Liver (tissue), 3 donors: ENCODE data around the gene PTPMT1.

Source experiments
- CTCF ChIP-seq: fragments of 150-350 bp; IDR thresholded peaks from 2 replicates; pipeline ENCODE4 v1.5.1; 2017; ENCODE audit warnings: improper control_type of control experiment, low read depth, low read length; ENCODE audit not compliant: missing input control
- FOXA1 ChIP-seq: IDR thresholded peaks from 2 replicates; pipeline ENCODE4 v1.6.1; 2016; ENCODE audit warnings: antibody characterized with exemption
- RAD21 ChIP-seq, 2 donors: IDR thresholded peaks; 2 replicates each; pipeline ENCODE4 v1.6.1; 2016; ENCODE audit warnings: antibody characterized with exemption in 2 of 2, mild to moderate bottlenecking in 2 of 2
- ZBTB33 ChIP-seq: IDR thresholded peaks from 2 replicates; pipeline ENCODE4 v1.6.1; 2016; ENCODE audit warnings: antibody characterized with exemption
- donor health status: healthy.
- donor health status: healthy.

- TF ChIP-seq ZBTB33 (no peak), CTCF (no peak), RAD21 (IDR thresholded peaks at IDR 0.05) (no peak), FOXA1 (no peak)
These were observed 33.7 kb upstream of the PTPMT1 start for GRCh38 chr11:47531666-47532065.
